RWPE2 (cell line): ENCODE data around the gene ASCC1.

ENCODE experiments used
- ATAC-seq: fragments of 200-7000 bp; cut with Tn5 transposase; 3 replicates; pipeline ENCODE4 v1.9.1; 2021; ENCODE audit warnings: low read depth
- DNase-seq: peaks from one replicate; pipeline ENCODE4 v3.0.0-alpha.2; 2020; ENCODE audit warnings: low spot score
- H3K27ac ChIP-seq: fragments of 450-650 bp; 2 replicates; pipeline ENCODE4 v1.5.1; 2017; ENCODE audit warnings: mild to moderate bottlenecking; ENCODE audit not compliant: poor library complexity, severe bottlenecking
- H3K27me3 ChIP-seq: fragments of 250-450 bp; sonication (Bioruptor Pico); 2 replicates; pipeline ENCODE4 v1.5.1; 2021; ENCODE audit warnings: mild to moderate bottlenecking, moderate library complexity; ENCODE audit not compliant: insufficient read depth, poor library complexity, severe bottlenecking
- H3K36me3 ChIP-seq: fragments of 250-450 bp; sonication (Bioruptor Pico); 2 replicates; pipeline ENCODE4 v1.5.1; 2020; ENCODE audit warnings: low read depth, mild to moderate bottlenecking, moderate library complexity
- H3K4me1 ChIP-seq: fragments of 250-450 bp; sonication (Bioruptor Pico); 2 replicates; pipeline ENCODE4 v1.5.1; 2021; ENCODE audit warnings: mild to moderate bottlenecking, moderate library complexity; ENCODE audit not compliant: insufficient read depth, poor library complexity, severe bottlenecking
- H3K4me3 ChIP-seq: fragments of 250-450 bp; sonication (Bioruptor Pico); 2 replicates; pipeline ENCODE4 v1.5.1; 2021; ENCODE audit warnings: mild to moderate bottlenecking, moderate library complexity; ENCODE audit not compliant: severe bottlenecking
- H3K9me3 ChIP-seq: fragments of 250-450 bp; sonication (Bioruptor Pico); 2 replicates; pipeline ENCODE4 v1.5.1; 2021; ENCODE audit warnings: mild to moderate bottlenecking, moderate library complexity; ENCODE audit not compliant: severe bottlenecking
- CTCF ChIP-seq: fragments of 450-650 bp; IDR thresholded peaks from one replicate; pipeline ENCODE4 v1.5.1; 2017; ENCODE audit warnings: mild to moderate bottlenecking, moderate library complexity; ENCODE audit not compliant: poor library complexity, severe bottlenecking

ASCC1 gene

GRCh38 chr10:72173262-72173618, 42.8 kb downstream of the ASCC1 start:
- DNase-seq (no peak), ATAC-seq (no peak)

GRCh38 chr10:72171175-72171630, 44.9 kb downstream of the ASCC1 start:
- Histone ChIP-seq H3K27me3 (no peaks in the 10 kb centered on the region), H3K4me3 (no peak overlapping the region), H3K4me1 (peaks cover 32% of the 10 kb centered on the region), H3K36me3 (no peaks in the 10 kb centered on the region; the same call in 1 of the 2 replicates), H3K9me3 (no peaks in the 10 kb centered on the region), H3K27ac (peak overlapping the region; percentile 80)
- peak; percentile 13 for TF ChIP-seq CTCF
- peak; percentile 96 for ATAC-seq
- DNase-seq, result peak; percentile 79

More at GRCh38 chr10:72173262-72173618, 42.8 kb downstream of the ASCC1 start:
- TF ChIP-seq CTCF, result no peak
- Histone ChIP-seq H3K27me3 (no peaks in the 10 kb centered on the region), H3K36me3 (peaks cover 3% of the 10 kb centered on the region; the same call in 1 of the 2 replicates), H3K27ac (peak overlapping the region; percentile 51), H3K4me3 (no peak overlapping the region), H3K9me3 (no peaks in the 10 kb centered on the region), H3K4me1 (peaks cover 32% of the 10 kb centered on the region)

DNA sequence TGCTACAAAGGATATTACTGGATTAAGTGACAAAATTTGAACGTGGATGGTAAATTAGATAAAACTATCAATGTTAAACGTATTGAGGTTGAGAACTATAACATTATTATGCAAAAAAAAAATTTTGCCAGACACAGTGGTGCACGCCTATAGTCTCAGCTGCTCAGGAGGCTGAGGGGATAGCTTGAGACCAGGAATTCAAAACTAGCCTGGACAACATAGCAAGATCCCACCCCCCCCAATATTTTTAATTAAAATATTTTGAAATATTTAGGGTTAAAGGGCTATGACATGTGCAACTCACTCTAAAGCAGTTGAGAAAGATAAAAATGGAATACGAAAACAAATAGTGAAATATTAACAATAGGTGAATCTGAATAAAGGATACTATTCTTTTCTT, 45.3 kb downstream of the ASCC1 start:
- Histone ChIP-seq H3K4me1 (peaks cover 30% of the 10 kb centered on the region), H3K27me3 (no peaks in the 10 kb centered on the region), H3K9me3 (no peaks in the 10 kb centered on the region), H3K4me3 (no peak overlapping the region), H3K36me3 (no peaks in the 10 kb centered on the region; the same call in 1 of the 2 replicates), H3K27ac (peak overlapping the region; percentile 80)
- no peak for DNase-seq
- ATAC-seq, result no peak
- no peak for TF ChIP-seq CTCF

DNA sequence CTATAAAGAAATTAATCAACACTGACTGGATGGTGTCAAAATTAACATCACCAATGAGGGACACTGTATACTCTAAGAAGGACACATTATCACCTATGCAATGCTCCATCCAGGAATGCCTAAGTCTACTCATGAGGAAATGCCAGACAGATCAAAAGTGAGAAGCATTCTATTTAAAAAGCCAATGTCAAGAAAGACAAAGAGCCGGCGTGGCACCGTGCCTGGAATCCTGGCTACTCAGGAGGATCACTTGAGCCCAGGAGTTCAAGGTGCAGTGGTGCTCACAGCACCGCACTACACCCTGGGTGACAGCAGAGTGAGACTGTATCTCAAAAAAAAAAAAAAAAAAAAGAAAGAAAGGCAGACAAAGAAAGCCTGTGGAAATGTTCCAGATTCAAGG, 45.8 kb downstream of the ASCC1 start:
- H3K36me3 ChIP-seq, result no peaks in the 10 kb centered on the region; the same call in 1 of the 2 replicates
- TF ChIP-seq CTCF, result no peak
- no peaks in the 10 kb centered on the region for H3K27me3 ChIP-seq
- no peaks in the 10 kb centered on the region for H3K9me3 ChIP-seq
- peaks cover 25% of the 10 kb centered on the region for H3K4me1 ChIP-seq
- no peak overlapping the region for H3K4me3 ChIP-seq
- DNase-seq, result no peak
- peak; percentile 12; the same call in 1 of the 3 replicates for ATAC-seq
- peak overlapping the region; percentile 80 for H3K27ac ChIP-seq

GRCh38 chr10:72167118-72167517, 49.0 kb downstream of the ASCC1 start:
- Histone ChIP-seq H3K27me3 (no peaks in the 10 kb centered on the region), H3K9me3 (no peaks in the 10 kb centered on the region), H3K36me3 (peaks cover 7% of the 10 kb centered on the region; the same call in 1 of the 2 replicates), H3K4me1 (peaks cover 16% of the 10 kb centered on the region), H3K4me3 (no peak overlapping the region), H3K27ac (no peak overlapping the region)
- TF ChIP-seq CTCF, result no peak
- ATAC-seq (no peak), DNase-seq (no peak)
